Right cardiac atrium (tissue), 5 donors: Measurements from ENCODE around the gene ENTPD3. TPM values are rescaled to one million over a fixed set of nuclear protein-coding genes. Genes with fewer than 3 reads are reported as not detected.

Experiments used
- ATAC-seq, 2 donors: fragments of 200-7000 bp; cut with Tn5 transposase; one replicate each; pipeline versions ENCODE4 v1.8.0 to v1.9.1; 2020; ENCODE audit warnings: moderate library complexity in 2 of 2, mild to moderate bottlenecking in 1 of 2
- DNase-seq, 3 donors: peaks; one replicate each; pipeline ENCODE4 v3.0.0-alpha.2; 2020
- H3K27ac ChIP-seq: one replicate; pipeline ENCODE4 v1.5.1; 2013; ENCODE audit warnings: mild to moderate bottlenecking, low read length, control low read depth, moderate library complexity
- H3K27me3 ChIP-seq: one replicate; pipeline ENCODE4 v1.6.1; 2013; ENCODE audit not compliant: control insufficient read depth, insufficient read depth
- H3K4me1 ChIP-seq: one replicate; pipeline ENCODE4 v1.6.1; 2013; ENCODE audit warnings: low read length; ENCODE audit not compliant: control insufficient read depth, insufficient read depth
- H3K4me3 ChIP-seq: one replicate; pipeline ENCODE4 v1.5.1; 2013; ENCODE audit warnings: low read length, control low read depth
- H3K9me3 ChIP-seq: one replicate; pipeline ENCODE4 v1.6.1; 2013; ENCODE audit warnings: low read length; ENCODE audit not compliant: control insufficient read depth
- WGBS: extraction: QIAGEN DNeasy Blood & Tissue Kit; methylation state at CpG from one replicate; pipeline ENCODE4 v1.1.7; 2013; 5-methylcytosine and 5-hydroxymethylcytosine counted together
- intact Hi-C, 4 donors: fragments of 100-400 bp; cut with DNase I; formaldehyde crosslinking; loops; one replicate each; pipeline versions ENCODE4 v1.11.0 to v1.14.0; 2022 to 2023
- polyA plus RNA-seq: library from polyadenylated mRNA; stranded (reverse); fragments of 200-250 nt; gene quantifications from one replicate; pipeline ENCODE4 v1.2.3, GENCODE V29; 2013
- total RNA-seq, 4 donors: library from RNA; stranded (reverse); fragmentation: NEBNext Ultra II Directional; extraction: Animal tissue kit (Norgen Biotek cat#: 25700); gene quantifications; one replicate each; pipeline ENCODE4 v1.2.1, GENCODE V29; 2021
- donor health status: healthy with polysubstance abuse.
- donor health status: DM: no; HTN: yes; CAD: no.
- donor health status: DM: no; HTN: no; CAD: no.
- donor health status: DM: no; HTN: yes; CAD: no; lungs with severe emphysema.
- donor health status: DM: yes; HTN: yes; CAD: no.

ENTPD3 gene
- total and polyA plus RNA-seq, 5 donors: 0.11 to 0.48 (median 0.26) TPM

- DNase-seq (no peak), ATAC-seq (no peak)
- Histone ChIP-seq H3K4me3 (no peak overlapping the region), H3K4me1 (no peaks in the 10 kb centered on the region), H3K27ac (no peak overlapping the region), H3K9me3 (no peaks in the 10 kb centered on the region), H3K27me3 (no peaks in the 10 kb centered on the region)
- 90% methylated on average over 2 of the region's 2 CpGs for WGBS
- intact Hi-C loops: no loop called here
Measured at GRCh38 chr3:40407007-40407406, 20.0 kb downstream of the ENTPD3 start.

GRCh38 chr3:40407611-40408010, 20.6 kb downstream of the ENTPD3 start:
- DNase-seq (no peak), ATAC-seq (no peak)
- Histone ChIP-seq H3K4me1 (no peaks in the 10 kb centered on the region), H3K27ac (no peak overlapping the region), H3K9me3 (no peaks in the 10 kb centered on the region), H3K27me3 (no peaks in the 10 kb centered on the region), H3K4me3 (no peak overlapping the region)
- intact Hi-C loops: no loop called here
- WGBS: 73% methylated on average over 3 of the region's 3 CpGs

GRCh38 chr3:40414270-40414669, 27.3 kb downstream of the ENTPD3 start:
- no peaks in the 10 kb centered on the region for H3K4me1 ChIP-seq
- H3K27me3 ChIP-seq: no peaks in the 10 kb centered on the region
- ATAC-seq (no peak), DNase-seq (no peak)
- 67% methylated on average over 1 of the region's 1 CpG for WGBS
- intact Hi-C loops: no loop called here
- no peak overlapping the region for H3K27ac ChIP-seq
- H3K4me3 ChIP-seq: no peak overlapping the region
- H3K9me3 ChIP-seq: no peaks in the 10 kb centered on the region

GRCh38 chr3:40417845-40418543, 31.0 kb downstream of the ENTPD3 start:
- Histone ChIP-seq H3K9me3 (no peaks in the 10 kb centered on the region), H3K4me1 (no peaks in the 10 kb centered on the region), H3K27ac (no peak overlapping the region), H3K27me3 (no peaks in the 10 kb centered on the region), H3K4me3 (no peak overlapping the region)
- ATAC-seq: peak in 1 of 2 donors; percentile 19
- WGBS: 88% methylated on average over 2 of the region's 2 CpGs
- no peak for DNase-seq
- intact Hi-C loops: no loop called here

GRCh38 chr3:40422861-40423260, 35.9 kb downstream of the ENTPD3 start:
- no peak overlapping the region for H3K4me3 ChIP-seq
- DNase-seq: no peak
- H3K27me3 ChIP-seq: no peaks in the 10 kb centered on the region
- no peaks in the 10 kb centered on the region for H3K4me1 ChIP-seq
- no peak for ATAC-seq
- no peaks in the 10 kb centered on the region for H3K9me3 ChIP-seq
- 74% methylated on average over 1 of the region's 1 CpG for WGBS
- H3K27ac ChIP-seq: no peak overlapping the region
- intact Hi-C loops: no loop called here

- WGBS: 90% methylated on average over 8 of the region's 8 CpGs
- intact Hi-C loops: no loop called here
- no peak for DNase-seq
- Histone ChIP-seq H3K27me3 (no peaks in the 10 kb centered on the region), H3K27ac (no peak overlapping the region), H3K9me3 (no peaks in the 10 kb centered on the region), H3K4me3 (no peak overlapping the region), H3K4me1 (no peaks in the 10 kb centered on the region)
- no peak for ATAC-seq
Measured at GRCh38 chr3:40427045-40427669, 40.2 kb downstream of the ENTPD3 start.

- no peak overlapping the region for H3K4me3 ChIP-seq
- no peaks in the 10 kb centered on the region for H3K9me3 ChIP-seq
- no peaks in the 10 kb centered on the region for H3K27me3 ChIP-seq
- no peak for ATAC-seq
- 90% methylated on average over 2 of the region's 2 CpGs for WGBS
- H3K4me1 ChIP-seq: no peaks in the 10 kb centered on the region
- DNase-seq: no peak
- H3K27ac ChIP-seq: no peak overlapping the region
- intact Hi-C loops: no loop called here
Measured at GRCh38 chr3:40432793-40433192, 45.8 kb downstream of the ENTPD3 start.

GRCh38 chr3:40437889-40438288, 50.9 kb downstream of the ENTPD3 start:
- Histone ChIP-seq H3K4me1 (no peaks in the 10 kb centered on the region), H3K4me3 (no peak overlapping the region), H3K9me3 (no peaks in the 10 kb centered on the region), H3K27me3 (no peaks in the 10 kb centered on the region), H3K27ac (no peak overlapping the region)
- WGBS: 69% methylated on average over 5 of the region's 5 CpGs
- DNase-seq (no peak), ATAC-seq (no peak)
- intact Hi-C loops: no loop called here

GRCh38 chr3:40445062-40445461, 58.1 kb downstream of the ENTPD3 start:
- ATAC-seq (no peak), DNase-seq (no peak)
- Histone ChIP-seq H3K27me3 (no peaks in the 10 kb centered on the region), H3K4me3 (no peak overlapping the region), H3K4me1 (no peaks in the 10 kb centered on the region), H3K27ac (no peak overlapping the region), H3K9me3 (no peaks in the 10 kb centered on the region)
- intact Hi-C loops: no loop called here
- WGBS: 88% methylated on average over 9 of the region's 9 CpGs

- Histone ChIP-seq H3K4me3 (no peak overlapping the region), H3K27me3 (no peaks in the 10 kb centered on the region), H3K9me3 (no peaks in the 10 kb centered on the region), H3K27ac (no peak overlapping the region), H3K4me1 (no peaks in the 10 kb centered on the region)
- DNase-seq (no peak), ATAC-seq (no peak)
- intact Hi-C loops: no loop called here
- 80% methylated on average over 4 of the region's 4 CpGs for WGBS
Measured at GRCh38 chr3:40445880-40446279, 58.9 kb downstream of the ENTPD3 start.

- no peak overlapping the region for H3K27ac ChIP-seq
- DNase-seq (no peak), ATAC-seq (no peak)
- intact Hi-C loops: loop anchor here in 1 of 4 donors (10.0 kb wide), 1 partner anchor 126 kb away; no protein-coding TSS in a partner anchor
- H3K4me3 ChIP-seq: no peak overlapping the region
- H3K9me3 ChIP-seq: no peaks in the 10 kb centered on the region
- peaks cover 3% of the 10 kb centered on the region for H3K4me1 ChIP-seq
- WGBS: 73% methylated on average over 2 of the region's 2 CpGs
- H3K27me3 ChIP-seq: no peaks in the 10 kb centered on the region
Measured at GRCh38 chr3:40450438-40450837, 63.5 kb downstream of the ENTPD3 start.
